HG03575 (cell line): Measurements from ENCODE around the gene DMD.

Experiments used
- ATAC-seq: cut with Tn5 transposase; IDR thresholded peaks from one replicate; pipeline ENCODE4 v1.9.1; 2021; ENCODE audit not compliant: unreplicated experiment, insufficient number of reproducible peaks, low FRiP score; ENCODE audit errors: extremely low read depth

Gene DMD

GRCh38 chrX:31550158-31550557, 1661.2 kb downstream of the DMD start:
- ATAC-seq = no peak

GRCh38 chrX:31547816-31548215, 1663.5 kb downstream of the DMD start:
- ATAC-seq = no peak

DNA sequence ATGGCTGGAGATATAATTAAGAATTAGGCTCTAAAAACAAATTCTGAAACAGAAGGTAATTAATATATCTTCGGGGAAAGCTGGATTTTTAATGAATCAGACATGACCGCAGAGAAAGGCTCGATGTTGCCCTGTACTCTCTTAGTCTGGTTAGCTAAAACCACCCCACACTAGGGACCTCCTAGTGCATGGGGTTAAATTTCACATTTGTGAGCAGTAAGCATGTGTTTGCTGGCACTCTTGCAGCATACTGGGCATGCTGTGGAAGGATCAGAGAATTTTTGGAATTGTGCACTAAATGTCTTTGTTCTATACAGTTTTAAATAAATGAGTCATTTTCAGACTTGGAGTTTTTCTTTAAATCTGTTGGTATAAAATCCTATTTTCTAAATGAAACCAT, 1663.9 kb downstream of the DMD start:
- ATAC-seq = no peak

DNA sequence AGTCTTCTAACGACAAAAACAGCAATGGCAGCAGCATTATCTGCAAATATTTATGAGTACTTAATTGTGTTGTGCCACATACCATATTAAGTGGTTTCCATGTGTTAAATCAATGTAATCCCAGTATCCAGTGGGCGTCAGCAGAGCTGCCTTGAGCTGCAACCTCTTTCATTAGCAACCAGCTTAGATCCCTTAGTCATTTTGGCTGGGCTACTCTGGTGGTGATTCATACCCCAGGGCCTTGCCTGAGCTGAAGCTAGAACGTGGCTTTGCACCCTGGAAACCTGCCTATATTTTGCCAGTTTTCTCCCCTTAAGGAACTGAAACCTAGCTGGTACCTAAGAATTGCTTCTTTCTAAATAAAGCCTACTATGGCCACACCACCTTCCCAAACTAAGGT, 1665.2 kb downstream of the DMD start:
- no peak for ATAC-seq

DNA sequence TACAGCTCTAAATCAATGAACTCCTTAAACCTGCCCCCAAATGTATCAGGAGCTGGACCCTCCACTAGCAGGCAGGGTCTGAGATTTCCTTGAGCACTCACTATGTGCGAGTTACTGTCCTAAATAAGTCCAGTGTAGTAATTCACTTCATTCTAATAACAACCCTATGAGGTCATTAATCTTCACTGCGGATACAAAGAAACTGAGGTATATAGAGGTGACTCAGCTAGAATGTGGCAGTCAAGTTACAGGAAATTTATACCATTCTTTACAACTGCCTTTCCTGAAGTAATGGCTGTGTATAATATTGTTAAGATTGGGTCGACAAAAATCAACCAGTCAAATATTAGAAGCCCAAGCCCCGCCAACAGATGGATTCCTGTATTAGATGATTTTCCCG, 1665.6 kb downstream of the DMD start:
- ATAC-seq = no peak

DNA sequence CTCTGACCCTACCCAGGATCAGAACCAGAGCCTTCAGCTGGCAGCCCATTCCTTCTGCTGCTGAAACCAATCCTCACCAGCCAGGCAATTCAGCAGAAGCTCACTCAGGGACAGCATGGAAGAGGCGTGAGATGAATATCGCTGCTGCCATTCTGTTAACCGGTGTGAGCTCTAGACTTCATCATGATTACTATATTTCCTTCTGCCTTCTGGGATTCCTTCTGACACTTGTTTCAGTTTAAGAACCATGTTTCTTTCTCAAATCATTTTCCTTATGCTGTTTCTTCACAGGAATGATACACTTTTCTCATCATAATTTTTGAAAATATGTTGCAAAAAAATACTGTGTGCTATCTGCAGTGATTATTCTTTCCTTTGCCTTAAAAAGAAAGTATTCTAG, 1666.2 kb downstream of the DMD start:
- ATAC-seq = no peak

GRCh38 chrX:31543634-31544033, 1667.7 kb downstream of the DMD start:
- ATAC-seq = no peak

- no peak for ATAC-seq
Measured at GRCh38 chrX:31542566-31542965, 1668.8 kb downstream of the DMD start.

GRCh38 chrX:31540313-31540712, 1671.0 kb downstream of the DMD start:
- ATAC-seq = no peak

- ATAC-seq = no peak
Measured at GRCh38 chrX:31527455-31528126, 1683.8 kb downstream of the DMD start.

DNA sequence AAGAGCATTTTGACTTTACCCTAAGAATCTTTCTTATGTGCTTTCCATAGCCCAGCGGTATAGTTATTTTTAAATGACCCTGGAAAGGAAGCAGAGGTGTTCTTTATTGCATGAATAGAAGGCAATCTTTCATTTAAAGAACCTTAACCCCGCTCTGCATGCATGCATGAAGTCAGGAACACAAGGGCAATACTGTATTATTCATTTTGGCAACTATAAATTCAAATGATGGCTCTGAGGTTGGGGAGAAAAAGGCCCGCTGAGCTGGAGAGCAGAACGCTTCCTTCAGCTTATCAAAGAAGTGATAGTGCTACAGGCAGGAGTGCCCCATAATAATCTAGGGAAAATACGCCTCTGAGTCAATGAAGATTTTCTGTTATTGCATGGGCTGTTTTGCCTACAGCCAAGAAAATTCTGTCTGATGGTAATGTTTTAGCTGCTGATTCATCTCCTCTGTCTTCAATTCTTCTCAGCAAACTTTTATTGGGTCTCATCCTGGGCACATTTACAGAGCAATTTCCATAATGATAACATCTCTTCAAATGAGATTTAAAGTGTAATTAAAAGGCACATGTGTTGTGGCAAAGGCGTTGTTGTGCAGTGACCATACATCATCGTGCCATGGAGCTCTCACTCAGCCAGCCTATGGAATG, 1687.3 kb downstream of the DMD start:
- no peak for ATAC-seq

- no peak for ATAC-seq
Measured at GRCh38 chrX:31522760-31523159, 1688.6 kb downstream of the DMD start.

- ATAC-seq = no peak
Measured at GRCh38 chrX:31521941-31522340, 1689.4 kb downstream of the DMD start.

GRCh38 chrX:31516527-31516926, 1694.8 kb downstream of the DMD start:
- ATAC-seq = no peak

- no peak for ATAC-seq
Measured at GRCh38 chrX:31508338-31508737, 1703.0 kb downstream of the DMD start.

- ATAC-seq = no peak
Measured at GRCh38 chrX:31506928-31507327, 1704.4 kb downstream of the DMD start.

DNA sequence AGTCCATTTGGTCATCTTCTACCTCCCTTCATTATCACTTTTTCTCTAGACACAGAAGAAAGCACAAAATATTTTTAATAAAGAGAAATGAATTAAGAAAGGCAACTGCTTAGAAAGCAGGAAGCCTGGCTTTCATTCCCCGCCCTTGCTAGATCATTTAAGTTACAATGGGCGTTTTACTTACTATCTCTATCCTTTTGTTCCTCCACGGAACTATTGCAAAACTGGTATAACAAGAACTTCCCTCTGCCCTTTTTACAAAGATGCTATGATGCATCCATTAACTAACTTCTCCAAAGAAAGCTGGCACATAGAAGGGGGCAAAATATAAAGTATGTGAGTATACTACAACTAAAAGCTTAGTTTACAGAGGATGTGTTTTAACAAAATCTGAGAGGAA, 1705.0 kb downstream of the DMD start:
- no peak for ATAC-seq

- ATAC-seq = no peak
Measured at GRCh38 chrX:31500921-31501320, 1710.4 kb downstream of the DMD start.

DNA sequence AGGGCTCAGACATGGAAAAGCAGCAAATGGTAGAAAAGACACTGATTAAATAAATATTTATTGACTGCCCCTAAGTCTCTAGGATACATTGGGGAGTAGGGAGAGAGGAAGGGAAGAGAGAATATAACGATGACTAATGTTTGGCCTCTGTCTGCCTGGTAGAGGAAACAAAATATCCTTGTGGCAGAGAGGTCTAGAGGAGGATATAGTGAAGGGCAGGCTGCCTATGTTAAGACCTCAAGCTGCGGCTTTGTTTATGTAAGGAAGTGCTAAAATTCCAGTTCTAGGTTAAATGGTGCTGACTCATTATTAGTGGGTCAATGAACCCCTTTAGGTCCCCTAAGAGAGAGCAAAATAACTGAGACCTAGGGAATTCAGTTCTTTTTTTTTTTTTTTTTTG, 1712.2 kb downstream of the DMD start:
- ATAC-seq = no peak

- ATAC-seq = no peak
Measured at GRCh38 chrX:31497086-31497485, 1714.3 kb downstream of the DMD start.

GRCh38 chrX:31487951-31488350, 1723.4 kb downstream of the DMD start:
- ATAC-seq = no peak
